Prostate gland (tissue), 2 donors: ENCODE measurements around the gene ITPR2. TPM values are rescaled to one million over a fixed set of nuclear protein-coding genes. Genes with fewer than 3 reads are reported as not detected.

Experiments used
- DNase-seq: peaks from one replicate; pipeline ENCODE4 v3.0.0-alpha.2; 2019; ENCODE audit warnings: low spot score
- H3K27ac ChIP-seq, 2 donors: fragments of 200-600 bp; sonication (generic); 2 replicates each; pipeline ENCODE4 v1.5.1; 2017 to 2019
- H3K27me3 ChIP-seq: fragments of 200-600 bp; sonication (generic); replicated peaks from 2 replicates; pipeline ENCODE4 v1.5.1; 2019; ENCODE audit not compliant: insufficient read depth
- H3K36me3 ChIP-seq, 2 donors: fragments of 200-600 bp; sonication (generic); 1 replicate in 1 of 2; 2 replicates in 1 of 2; pipeline versions ENCODE4 v1.5.1 to v1.8.1; 2017 to 2019
- H3K4me1 ChIP-seq: fragments of 200-600 bp; sonication (generic); replicated peaks from 2 replicates; pipeline ENCODE4 v1.5.1; 2019
- H3K4me3 ChIP-seq, 2 donors: fragments of 200-600 bp; sonication (generic); 2 replicates each; pipeline ENCODE4 v1.5.1; 2017 to 2019
- H3K9me3 ChIP-seq: fragments of 200-600 bp; sonication (generic); 2 replicates; pipeline ENCODE4 v1.5.1; 2017
- POLR2A ChIP-seq: fragments of 450-650 bp; IDR thresholded peaks from one replicate; pipeline ENCODE4 v1.6.1; 2016; ENCODE audit warnings: antibody characterized with exemption, mild to moderate bottlenecking
- POLR2AphosphoS5 ChIP-seq: sonication (generic); formaldehyde crosslinking; IDR thresholded peaks from one replicate; pipeline ENCODE4 v1.6.1; 2017; ENCODE audit warnings: antibody characterized with exemption
- WGBS: methylation state at CpG from one replicate; pipeline ENCODE4 v1.1.5; 2018; 5-methylcytosine and 5-hydroxymethylcytosine counted together
- intact Hi-C: fragments of 100-400 bp; cut with DNase I; formaldehyde crosslinking; loops from one replicate; pipeline ENCODE4 v1.14.2; 2022
- total RNA-seq, 2 donors: library from RNA; depleted of rRNA; stranded (reverse); fragments of >200 nt; gene quantifications; one replicate each; pipeline ENCODE4 v1.1.0, GENCODE V29; 2016
- TF ChIP-seq, protein P1 (sequence below), 4 experiments: fragments of 200-600 bp in 2 of 4; fragments of 450-650 bp in 2 of 4; sonication (generic) in 2 of 4; IDR thresholded peaks; 1 replicate in 3 of 4; 2 replicates in 1 of 4; pipeline ENCODE4 v1.5.1; 2016 to 2019; ENCODE audit warnings: antibody characterized with exemption in 4 of 4, mild to moderate bottlenecking in 2 of 4, moderate library complexity in 2 of 4

ITPR2 gene
- total RNA-seq, 2 donors from 2014 or later, result 30.0 to 44.4 TPM

DNA sequence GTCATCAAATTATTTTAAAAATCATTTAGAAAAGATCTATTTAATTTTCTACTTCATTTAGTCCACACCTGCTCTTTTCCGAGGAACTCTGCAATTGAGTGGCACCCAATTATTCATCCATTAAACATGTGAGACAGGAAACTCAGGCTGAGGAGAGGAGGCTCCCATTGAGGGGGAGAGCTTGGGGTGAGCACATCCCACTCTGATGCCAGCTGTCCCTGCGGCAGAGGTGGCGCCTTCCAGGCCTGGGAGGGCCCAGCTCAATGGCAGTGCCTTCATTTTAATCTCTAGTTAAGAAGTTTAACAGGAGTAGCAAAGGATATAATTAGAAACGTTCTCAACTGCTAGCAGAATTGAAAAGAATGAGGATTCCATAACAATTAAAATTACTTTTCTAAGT is 92.0 kb downstream of the ITPR2 start:
- H3K4me3 ChIP-seq, result no peak overlapping the region
- no peak for DNase-seq
- H3K9me3 ChIP-seq, result no peaks in the 10 kb centered on the region
- 41% methylated on average over 4 of the region's 4 CpGs for WGBS
- no peaks in the 10 kb centered on the region for H3K27me3 ChIP-seq
- H3K36me3 ChIP-seq, result no peaks in the 10 kb centered on the region
- no peaks in the 10 kb centered on the region for H3K4me1 ChIP-seq
- TF ChIP-seq POLR2A (no peak), POLR2AphosphoS5 (no peak)
- TF ChIP-seq, protein P1, sequence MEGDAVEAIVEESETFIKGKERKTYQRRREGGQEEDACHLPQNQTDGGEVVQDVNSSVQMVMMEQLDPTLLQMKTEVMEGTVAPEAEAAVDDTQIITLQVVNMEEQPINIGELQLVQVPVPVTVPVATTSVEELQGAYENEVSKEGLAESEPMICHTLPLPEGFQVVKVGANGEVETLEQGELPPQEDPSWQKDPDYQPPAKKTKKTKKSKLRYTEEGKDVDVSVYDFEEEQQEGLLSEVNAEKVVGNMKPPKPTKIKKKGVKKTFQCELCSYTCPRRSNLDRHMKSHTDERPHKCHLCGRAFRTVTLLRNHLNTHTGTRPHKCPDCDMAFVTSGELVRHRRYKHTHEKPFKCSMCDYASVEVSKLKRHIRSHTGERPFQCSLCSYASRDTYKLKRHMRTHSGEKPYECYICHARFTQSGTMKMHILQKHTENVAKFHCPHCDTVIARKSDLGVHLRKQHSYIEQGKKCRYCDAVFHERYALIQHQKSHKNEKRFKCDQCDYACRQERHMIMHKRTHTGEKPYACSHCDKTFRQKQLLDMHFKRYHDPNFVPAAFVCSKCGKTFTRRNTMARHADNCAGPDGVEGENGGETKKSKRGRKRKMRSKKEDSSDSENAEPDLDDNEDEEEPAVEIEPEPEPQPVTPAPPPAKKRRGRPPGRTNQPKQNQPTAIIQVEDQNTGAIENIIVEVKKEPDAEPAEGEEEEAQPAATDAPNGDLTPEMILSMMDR (IDR thresholded peaks at IDR 0.05), result no peak
- intact Hi-C loops, result no loop called here
- no peak overlapping the region for H3K27ac ChIP-seq

DNA sequence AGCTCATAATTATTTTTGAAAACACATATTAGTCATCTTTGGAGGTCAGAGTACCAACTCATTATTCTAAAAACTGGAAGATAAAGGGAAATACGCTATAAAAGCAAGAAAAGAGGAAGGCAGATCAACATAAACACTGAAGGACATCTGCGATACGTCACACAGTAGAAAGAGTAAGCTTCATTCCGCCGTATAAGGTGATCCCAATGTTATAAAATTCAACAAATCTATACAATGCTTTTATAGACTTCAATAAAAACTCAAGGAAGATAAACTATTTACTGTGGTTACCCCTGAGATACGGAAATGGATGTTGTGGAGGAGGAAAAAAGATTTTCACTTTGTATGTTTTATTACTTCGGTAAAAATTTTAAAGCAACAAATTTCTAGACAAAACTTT is 92.6 kb downstream of the ITPR2 start:
- Histone ChIP-seq H3K9me3 (no peaks in the 10 kb centered on the region), H3K27ac (no peak overlapping the region), H3K27me3 (no peaks in the 10 kb centered on the region), H3K36me3 (no peaks in the 10 kb centered on the region), H3K4me1 (no peaks in the 10 kb centered on the region), H3K4me3 (no peak overlapping the region)
- no peak for TF ChIP-seq POLR2A
- no peak for TF ChIP-seq POLR2AphosphoS5
- TF ChIP-seq, protein P1 (IDR thresholded peaks at IDR 0.05), result no peak
- DNase-seq, result no peak
- intact Hi-C loops, result no loop called here
- 62% methylated on average over 7 of the region's 7 CpGs for WGBS

DNA sequence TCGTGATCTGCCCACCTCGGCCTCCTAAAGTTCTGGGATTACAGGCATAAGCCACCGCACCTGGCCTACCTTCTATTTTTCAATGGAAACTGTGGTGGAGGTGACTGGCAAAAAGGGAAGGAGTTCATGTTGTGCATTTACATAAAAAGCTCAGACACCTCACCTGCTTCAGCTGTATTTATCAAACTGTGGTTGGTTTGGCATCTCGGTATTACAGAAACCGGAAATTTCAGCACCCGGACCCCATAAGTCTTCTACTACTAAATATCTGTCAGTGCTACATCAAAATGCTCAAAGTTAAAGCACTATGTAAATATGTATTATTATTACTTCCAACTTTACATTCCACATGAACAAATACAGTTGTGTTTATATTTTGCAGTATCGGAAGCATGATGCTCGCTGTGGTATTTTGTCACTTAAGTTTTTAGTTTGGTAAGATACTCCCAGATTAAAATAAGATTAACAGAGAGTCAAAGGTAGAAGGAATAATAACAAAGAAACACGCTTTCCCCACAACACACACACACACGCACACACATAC is 95.4 kb downstream of the ITPR2 start:
- Histone ChIP-seq H3K4me3 (no peak overlapping the region), H3K27ac (no peak overlapping the region), H3K4me1 (no peaks in the 10 kb centered on the region), H3K9me3 (no peaks in the 10 kb centered on the region), H3K27me3 (no peaks in the 10 kb centered on the region), H3K36me3 (no peaks in the 10 kb centered on the region)
- intact Hi-C loops, result no loop called here
- WGBS, result 88% methylated on average over 10 of the region's 10 CpGs
- TF ChIP-seq, protein P1 (IDR thresholded peaks at IDR 0.05), result no peak
- TF ChIP-seq POLR2A, result no peak
- no peak for TF ChIP-seq POLR2AphosphoS5
- DNase-seq, result no peak

DNA sequence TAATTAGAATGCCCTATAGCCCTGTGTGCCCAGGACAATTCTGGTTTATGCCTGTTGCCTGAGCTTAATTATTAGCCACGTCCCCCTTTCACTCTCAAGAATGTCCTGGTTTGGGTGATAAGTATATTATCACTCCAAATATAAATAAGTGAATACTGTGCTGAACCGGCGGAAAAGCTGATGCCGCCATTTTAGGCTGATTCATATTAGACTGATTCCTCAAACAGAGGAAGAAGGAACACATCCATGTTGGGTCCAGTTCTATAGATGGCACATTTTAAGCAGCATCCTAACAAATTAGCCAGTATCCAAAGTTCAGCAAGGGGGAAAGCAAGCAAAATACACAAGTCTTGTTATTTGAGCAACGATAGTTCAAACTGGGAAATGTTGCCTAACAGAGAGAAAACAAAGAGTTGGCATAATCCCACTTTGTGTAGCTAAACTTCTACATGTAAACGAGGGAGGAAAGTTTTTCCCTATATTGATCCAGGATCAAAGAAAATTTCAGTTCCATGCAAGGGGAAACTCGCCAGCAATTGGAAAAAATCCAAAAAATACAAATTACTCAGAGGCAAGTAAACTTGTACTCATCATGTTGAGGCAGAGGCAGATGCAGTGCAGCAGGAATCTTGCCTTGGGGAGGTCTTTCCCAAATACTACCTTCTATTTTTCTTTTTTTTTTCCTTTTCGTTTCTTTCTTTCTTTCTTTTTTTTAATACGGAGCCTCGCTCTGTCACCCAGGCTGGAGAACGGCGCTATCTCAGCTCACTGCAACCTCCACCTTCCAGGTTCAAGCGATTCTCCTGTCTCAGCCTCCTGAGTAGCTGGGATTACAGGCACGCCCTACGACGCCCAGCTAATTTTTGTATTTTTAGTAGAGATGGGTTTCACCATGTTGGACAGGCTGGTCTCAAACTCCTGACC is 96.2 kb downstream of the ITPR2 start:
- DNase-seq, result no peak
- no peak overlapping the region for H3K27ac ChIP-seq
- H3K27me3 ChIP-seq, result no peaks in the 10 kb centered on the region
- WGBS, result 69% methylated on average over 16 of the region's 16 CpGs
- no peaks in the 10 kb centered on the region for H3K36me3 ChIP-seq
- H3K4me3 ChIP-seq, result no peak overlapping the region
- H3K4me1 ChIP-seq, result no peaks in the 10 kb centered on the region
- intact Hi-C loops, result no loop called here
- TF ChIP-seq POLR2A (no peak), POLR2AphosphoS5 (no peak)
- TF ChIP-seq, protein P1 (IDR thresholded peaks at IDR 0.05), result no peak
- H3K9me3 ChIP-seq, result no peaks in the 10 kb centered on the region
